Keratinocyte (primary cell): ENCODE measurements around the gene ZNF709.

Source experiments
- CTCF ChIP-seq, 3 experiments: IDR thresholded peaks in 1 of 3; conservative IDR thresholded peaks in 1 of 3; optimal IDR thresholded peaks in 1 of 3; 2 replicates in 2 of 3; 3 replicates in 1 of 3; pipeline versions ENCODE3 to v1.5.1; 2011; ENCODE audit warnings: low read length in 3 of 3, mild to moderate bottlenecking in 3 of 3, moderate library complexity in 2 of 3, control low read depth in 1 of 3, inconsistent platforms in 1 of 3; ENCODE audit not compliant: insufficient read depth in 2 of 3; ENCODE audit errors: extremely low read depth in 1 of 3
- EZH2 ChIP-seq: IDR thresholded peaks from one replicate; pipeline ENCODE4 v1.6.1; 2012; ENCODE audit warnings: inconsistent platforms, mild to moderate bottlenecking, low read length, moderate library complexity

GRCh38 chr19:12484011-12484370, 625 bp downstream of the ZNF709 start:
- TF ChIP-seq CTCF (optimal IDR thresholded peaks at IDR 0.05 in 1 of 3, IDR thresholded peaks at IDR 0.05 in 1 of 3, conservative IDR thresholded peaks at IDR 0.05 in 1 of 3; ENCODE audit: extremely low read depth in 1 of 3, insufficient read depth in 2 of 3, low read length in 3 of 3) (no peak), EZH2 (no peak)
